Measurements from ENCODE around the gene PHOX2A.

The PHOX2A gene

GRCh38 chr11:72222106-72222891 lies 21.7 kb downstream of the PHOX2A start:
- H3K9me3 ChIP-seq, result no peaks in the 10 kb centered on the region
- H3K27ac ChIP-seq, result peak overlapping the region; percentile 95
- peaks cover 23 to 36% of the 10 kb centered on the region in 2 experiments for H3K4me1 ChIP-seq (ENCODE audit: control insufficient read depth in 1 of 2, insufficient read depth in 1 of 2, low read depth in 1 of 2, low read length in 1 of 2)
- H3K27me3 ChIP-seq, result no peaks in the 10 kb centered on the region
- TF ChIP-seq CTCF (IDR thresholded peaks at IDR 0.05), result no peak
- H3K4me3 ChIP-seq (ENCODE audit: low read depth in 1 of 2, low read length in 1 of 2), result peak overlapping the region; percentile 82 to 98
- peaks cover 7% of the 10 kb centered on the region for H3K36me3 ChIP-seq

GRCh38 chr11:72221386-72222075 lies 22.4 kb downstream of the PHOX2A start:
- peak overlapping the region; percentile 95 for H3K27ac ChIP-seq
- no peaks in the 10 kb centered on the region for H3K27me3 ChIP-seq
- no peak overlapping the region for H3K4me3 ChIP-seq (ENCODE audit: low read depth in 1 of 2, low read length in 1 of 2)
- H3K4me1 ChIP-seq (ENCODE audit: control insufficient read depth in 1 of 2, insufficient read depth in 1 of 2, low read depth in 1 of 2, low read length in 1 of 2), result peaks cover 23 to 36% of the 10 kb centered on the region in 2 experiments
- H3K36me3 ChIP-seq, result no peaks in the 10 kb centered on the region
- TF ChIP-seq CTCF (IDR thresholded peaks at IDR 0.05), result no peak
- H3K9me3 ChIP-seq, result no peaks in the 10 kb centered on the region

- H3K36me3 ChIP-seq, result no peaks in the 10 kb centered on the region
- no peak for TF ChIP-seq CTCF (IDR thresholded peaks at IDR 0.05)
- no peak overlapping the region for H3K27ac ChIP-seq
- H3K4me3 ChIP-seq (ENCODE audit: low read depth in 1 of 2, low read length in 1 of 2), result no peak overlapping the region
- H3K9me3 ChIP-seq, result no peaks in the 10 kb centered on the region
- no peaks in the 10 kb centered on the region for H3K27me3 ChIP-seq
- peaks cover 23 to 36% of the 10 kb centered on the region in 2 experiments for H3K4me1 ChIP-seq (ENCODE audit: control insufficient read depth in 1 of 2, insufficient read depth in 1 of 2, low read depth in 1 of 2, low read length in 1 of 2)
Observed at GRCh38 chr11:72220696-72221363, 23.1 kb downstream of the PHOX2A start.

- peaks cover 14 to 27% of the 10 kb centered on the region in 2 experiments for H3K4me1 ChIP-seq (ENCODE audit: control insufficient read depth in 1 of 2, insufficient read depth in 1 of 2, low read depth in 1 of 2, low read length in 1 of 2)
- H3K27me3 ChIP-seq, result no peaks in the 10 kb centered on the region
- no peak for TF ChIP-seq CTCF (IDR thresholded peaks at IDR 0.05)
- peak overlapping the region; percentile 39 for H3K27ac ChIP-seq
- no peaks in the 10 kb centered on the region for H3K36me3 ChIP-seq
- no peaks in the 10 kb centered on the region for H3K9me3 ChIP-seq
- no peak overlapping the region for H3K4me3 ChIP-seq (ENCODE audit: low read depth in 1 of 2, low read length in 1 of 2)
Observed at GRCh38 chr11:72218251-72218745, 25.7 kb downstream of the PHOX2A start.

GRCh38 chr11:72217841-72218240 lies 26.1 kb downstream of the PHOX2A start:
- H3K27ac ChIP-seq, result peak overlapping the region; percentile 39
- TF ChIP-seq CTCF (IDR thresholded peaks at IDR 0.05), result no peak
- no peaks in the 10 kb centered on the region for H3K36me3 ChIP-seq
- H3K27me3 ChIP-seq, result no peaks in the 10 kb centered on the region
- H3K4me1 ChIP-seq (ENCODE audit: control insufficient read depth in 1 of 2, insufficient read depth in 1 of 2, low read depth in 1 of 2, low read length in 1 of 2), result peaks cover 12 to 26% of the 10 kb centered on the region in 2 experiments
- no peak overlapping the region for H3K4me3 ChIP-seq (ENCODE audit: low read depth in 1 of 2, low read length in 1 of 2)
- no peaks in the 10 kb centered on the region for H3K9me3 ChIP-seq

Data from neutrophil (primary cell).